OCI-LY3 (cell line): ENCODE measurements around the gene IFIH1.

ENCODE experiments used
- H2AFZ ChIP-seq: fragments of 200-600, 300-600 bp; shearing (Covaris generic); 2 replicates; pipeline ENCODE4 v1.6.0; 2014; ENCODE audit warnings: antibody characterized with exemption, low read depth, low read length
- H3K27ac ChIP-seq: fragments of 200-600, 300-600 bp; sonication (generic); 2 replicates; pipeline ENCODE4 v1.5.1; 2014; ENCODE audit warnings: mild to moderate bottlenecking, low read length, moderate library complexity, mixed read lengths
- H3K27me3 ChIP-seq: fragments of 200-600, 300-600 bp; sonication (generic); 2 replicates; pipeline ENCODE4 v1.6.1; 2014; ENCODE audit warnings: low read depth, low read length, mixed read lengths
- H3K36me3 ChIP-seq: fragments of 200-600, 300-600 bp; sonication (generic); replicated peaks from 2 replicates; pipeline ENCODE3; 2014; ENCODE audit warnings: low read depth, low read length, mixed read lengths
- H3K4me1 ChIP-seq: fragments of 300-600, 200-600 bp; sonication (generic); 2 replicates; pipeline ENCODE4 v1.6.1; 2014; ENCODE audit warnings: low read length, mixed read lengths
- H3K4me2 ChIP-seq: fragments of 200-600, 300-600 bp; sonication (generic); 2 replicates; pipeline ENCODE4 v1.6.1; 2014; ENCODE audit warnings: low read length, mixed read lengths
- H3K4me3 ChIP-seq: fragments of 300-600, 200-600 bp; sonication (generic); 2 replicates; pipeline ENCODE4 v1.5.1; 2014; ENCODE audit warnings: antibody characterized with exemption, mild to moderate bottlenecking, low read length, moderate library complexity
- H3K79me2 ChIP-seq: fragments of 300-600, 200-600 bp; shearing (Covaris generic); 2 replicates; pipeline ENCODE4 v1.6.1; 2014; ENCODE audit warnings: mild to moderate bottlenecking, low read length, mixed read lengths
- H3K9ac ChIP-seq: fragments of 300-600, 200-600 bp; shearing (Covaris generic); 2 replicates; pipeline ENCODE4 v1.6.0; 2014; ENCODE audit warnings: mild to moderate bottlenecking, low read length, moderate library complexity
- H3K9me3 ChIP-seq: fragments of 200-600, 300-600 bp; shearing (Covaris generic); 2 replicates; pipeline ENCODE4 v1.6.1; 2014; ENCODE audit warnings: low read length, mixed read lengths; ENCODE audit not compliant: insufficient read depth
- H4K20me1 ChIP-seq: fragments of 200-600, 300-600 bp; sonication (generic); 2 replicates; pipeline ENCODE4 v1.6.1; 2016; ENCODE audit warnings: low read length, mixed read lengths; ENCODE audit not compliant: insufficient read depth
- EZH2phosphoT487 ChIP-seq: fragments of 200-600 bp; shearing (Covaris generic); IDR thresholded peaks from 2 replicates; pipeline ENCODE4 v1.6.1; 2018; ENCODE audit warnings: antibody characterized with exemption, mixed run types, low read depth
- TF ChIP-seq, protein P1 (sequence below): fragments of 200-600, 300-600 bp; sonication (generic); IDR thresholded peaks from 2 replicates; pipeline ENCODE4 v1.5.1; 2014; ENCODE audit warnings: antibody characterized with exemption, low read length, low read depth

The IFIH1 gene

DNA sequence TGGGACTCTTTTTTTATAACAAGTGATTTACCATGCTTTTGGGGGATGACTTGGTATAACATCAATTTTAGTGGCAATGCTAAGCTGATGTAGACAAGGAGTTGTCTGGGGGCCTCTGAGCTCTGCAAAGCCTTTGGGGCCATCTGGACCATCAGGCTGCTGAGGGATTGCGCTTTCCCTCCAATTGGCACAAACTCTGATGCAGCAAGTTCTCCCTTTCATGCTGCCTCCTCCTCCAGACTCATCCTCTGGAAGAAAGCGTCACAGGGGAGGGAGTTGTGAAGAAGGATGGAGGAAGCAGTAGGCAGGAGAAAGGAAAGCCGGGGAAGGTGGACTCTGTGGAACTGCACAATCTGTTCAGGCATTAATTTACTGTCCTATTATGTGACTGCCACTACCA is 65.0 kb downstream of the IFIH1 start:
- H2AFZ ChIP-seq: no peak overlapping the region
- H3K9me3 ChIP-seq: no peaks in the 10 kb centered on the region
- TF ChIP-seq, protein P1, sequence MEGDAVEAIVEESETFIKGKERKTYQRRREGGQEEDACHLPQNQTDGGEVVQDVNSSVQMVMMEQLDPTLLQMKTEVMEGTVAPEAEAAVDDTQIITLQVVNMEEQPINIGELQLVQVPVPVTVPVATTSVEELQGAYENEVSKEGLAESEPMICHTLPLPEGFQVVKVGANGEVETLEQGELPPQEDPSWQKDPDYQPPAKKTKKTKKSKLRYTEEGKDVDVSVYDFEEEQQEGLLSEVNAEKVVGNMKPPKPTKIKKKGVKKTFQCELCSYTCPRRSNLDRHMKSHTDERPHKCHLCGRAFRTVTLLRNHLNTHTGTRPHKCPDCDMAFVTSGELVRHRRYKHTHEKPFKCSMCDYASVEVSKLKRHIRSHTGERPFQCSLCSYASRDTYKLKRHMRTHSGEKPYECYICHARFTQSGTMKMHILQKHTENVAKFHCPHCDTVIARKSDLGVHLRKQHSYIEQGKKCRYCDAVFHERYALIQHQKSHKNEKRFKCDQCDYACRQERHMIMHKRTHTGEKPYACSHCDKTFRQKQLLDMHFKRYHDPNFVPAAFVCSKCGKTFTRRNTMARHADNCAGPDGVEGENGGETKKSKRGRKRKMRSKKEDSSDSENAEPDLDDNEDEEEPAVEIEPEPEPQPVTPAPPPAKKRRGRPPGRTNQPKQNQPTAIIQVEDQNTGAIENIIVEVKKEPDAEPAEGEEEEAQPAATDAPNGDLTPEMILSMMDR: no peak
- H3K79me2 ChIP-seq: no peaks in the 10 kb centered on the region
- no peak overlapping the region for H3K4me3 ChIP-seq
- H3K9ac ChIP-seq: no peak overlapping the region
- H3K27me3 ChIP-seq: no peaks in the 10 kb centered on the region
- no peaks in the 10 kb centered on the region for H4K20me1 ChIP-seq
- no peak overlapping the region for H3K27ac ChIP-seq
- peaks cover 3% of the 10 kb centered on the region; the same call in 1 of the 2 replicates for H3K4me1 ChIP-seq
- H3K4me2 ChIP-seq: no peak overlapping the region
- no peaks in the 10 kb centered on the region for H3K36me3 ChIP-seq

DNA sequence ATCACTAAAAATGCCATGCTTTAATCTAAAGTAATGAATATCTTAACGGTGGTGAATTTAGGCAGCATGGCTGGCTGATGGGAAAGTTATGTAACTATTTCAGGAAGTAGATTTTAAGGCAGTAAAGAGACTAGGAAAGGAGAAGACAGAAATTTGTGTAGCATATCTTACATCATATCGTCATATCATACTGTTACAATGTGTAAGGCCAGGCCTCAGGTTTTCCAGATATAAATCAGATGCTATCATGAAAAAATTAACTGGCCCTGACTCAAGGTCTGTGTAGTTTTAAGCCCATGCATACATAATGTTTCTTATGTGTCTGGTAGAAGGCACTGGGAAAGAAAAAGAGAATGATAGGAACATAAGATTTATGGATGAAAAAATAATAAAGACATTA is 66.3 kb downstream of the IFIH1 start:
- Histone ChIP-seq H4K20me1 (no peaks in the 10 kb centered on the region), H2AFZ (no peak overlapping the region), H3K36me3 (no peaks in the 10 kb centered on the region), H3K9ac (no peak overlapping the region), H3K4me1 (peaks cover 3% of the 10 kb centered on the region; the same call in 1 of the 2 replicates), H3K79me2 (no peaks in the 10 kb centered on the region), H3K27me3 (no peaks in the 10 kb centered on the region), H3K27ac (no peak overlapping the region), H3K9me3 (no peaks in the 10 kb centered on the region), H3K4me2 (no peak overlapping the region), H3K4me3 (no peak overlapping the region)
- TF ChIP-seq EZH2phosphoT487: no peak
- TF ChIP-seq, protein P1: no peak

DNA sequence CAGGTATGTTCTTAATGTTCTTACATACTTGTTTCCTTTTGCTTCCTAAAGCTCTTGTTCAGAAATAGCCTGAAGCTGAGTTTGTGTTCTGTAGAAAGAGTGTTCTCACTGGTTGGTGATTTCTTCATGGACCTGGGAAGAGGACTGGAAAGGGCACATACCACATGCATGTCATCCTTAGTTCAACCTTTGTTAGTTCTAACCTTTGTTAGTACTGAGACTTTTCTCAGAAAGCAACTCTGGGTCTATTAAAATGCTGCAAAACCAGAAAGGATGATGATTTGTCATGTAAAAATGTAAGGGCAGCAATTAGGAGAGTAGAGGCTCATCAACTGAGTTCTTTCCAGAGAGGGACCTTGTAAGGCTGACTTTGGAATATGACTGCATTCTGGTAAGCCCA is 72.7 kb downstream of the IFIH1 start:
- Histone ChIP-seq H3K36me3 (no peaks in the 10 kb centered on the region), H4K20me1 (no peaks in the 10 kb centered on the region), H3K27me3 (no peaks in the 10 kb centered on the region), H3K79me2 (no peaks in the 10 kb centered on the region), H3K27ac (no peak overlapping the region), H3K9me3 (no peaks in the 10 kb centered on the region), H3K4me1 (peaks cover 3% of the 10 kb centered on the region; the same call in 1 of the 2 replicates), H3K4me3 (no peak overlapping the region), H2AFZ (no peak overlapping the region), H3K4me2 (no peak overlapping the region), H3K9ac (no peak overlapping the region)
- TF ChIP-seq, protein P1: no peak
- TF ChIP-seq EZH2phosphoT487: no peak

DNA sequence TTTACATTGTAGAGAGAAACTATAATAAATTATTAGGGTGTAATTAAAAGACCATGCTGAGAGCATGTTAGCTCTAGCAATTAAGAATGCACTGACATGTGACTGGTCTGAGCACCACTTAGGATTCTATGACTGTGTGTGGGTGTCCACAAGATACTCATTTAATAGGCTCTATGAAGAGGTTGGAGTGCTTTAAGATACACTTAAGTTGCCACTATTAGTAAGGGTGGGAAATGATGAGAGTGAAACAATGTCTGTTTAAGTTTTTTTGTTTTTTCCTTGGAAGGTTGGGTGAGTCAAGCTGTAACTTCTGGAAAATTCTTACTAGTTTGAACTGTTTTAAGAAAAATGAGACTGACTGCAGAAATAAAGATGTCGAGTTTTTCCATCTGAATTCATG is 73.4 kb downstream of the IFIH1 start:
- H4K20me1 ChIP-seq: no peaks in the 10 kb centered on the region
- H3K4me1 ChIP-seq: peaks cover 3% of the 10 kb centered on the region; the same call in 1 of the 2 replicates
- H3K79me2 ChIP-seq: no peaks in the 10 kb centered on the region
- no peak overlapping the region for H3K27ac ChIP-seq
- H3K9ac ChIP-seq: no peak overlapping the region
- H3K9me3 ChIP-seq: no peaks in the 10 kb centered on the region
- H3K36me3 ChIP-seq: no peaks in the 10 kb centered on the region
- H3K4me3 ChIP-seq: no peak overlapping the region
- H2AFZ ChIP-seq: no peak overlapping the region
- TF ChIP-seq EZH2phosphoT487: no peak
- TF ChIP-seq, protein P1: no peak
- H3K4me2 ChIP-seq: no peak overlapping the region
- H3K27me3 ChIP-seq: no peaks in the 10 kb centered on the region
